Measurements from ENCODE around the gene IGSF1. TPM values are rescaled to one million over a fixed set of nuclear protein-coding genes. Genes with fewer than 3 reads are reported as not detected.

The IGSF1 gene
- total and polyA plus RNA-seq, 7 donors = 0.15 to 1.4 (median 0.71) TPM; not detected in 2

GRCh38 chrX:131305926-131306325 lies 16.8 kb upstream of the IGSF1 start:
- no peaks in the 10 kb centered on the region for H3K27me3 ChIP-seq
- 31 to 46% methylated on average over 2 of the region's 2 CpGs for WGBS, 2 donors
- no peak for TF ChIP-seq CTCF (IDR thresholded peaks at IDR 0.05)
- no peak for TF ChIP-seq EP300 (IDR thresholded peaks at IDR 0.05)
- no peak for TF ChIP-seq POLR2AphosphoS5 (IDR thresholded peaks at IDR 0.05)
- TF ChIP-seq POLR2A (IDR thresholded peaks at IDR 0.05) = no peak
- no peaks in the 10 kb centered on the region for H3K4me1 ChIP-seq
- H3K9me3 ChIP-seq = no peaks in the 10 kb centered on the region
- no peak overlapping the region for H3K27ac ChIP-seq
- no peak for DNase-seq
- no peaks in the 10 kb centered on the region for H3K36me3 ChIP-seq
- intact Hi-C loops (cut with DNase I) = no loop called here
- H3K4me3 ChIP-seq = no peak overlapping the region

- no peaks in the 10 kb centered on the region for H3K36me3 ChIP-seq
- no peak for DNase-seq
- TF ChIP-seq POLR2AphosphoS5 (IDR thresholded peaks at IDR 0.05) = no peak
- no peak for TF ChIP-seq POLR2A (IDR thresholded peaks at IDR 0.05)
- no peak for TF ChIP-seq CTCF (IDR thresholded peaks at IDR 0.05)
- TF ChIP-seq EP300 (IDR thresholded peaks at IDR 0.05) = no peak
- H3K4me1 ChIP-seq = no peaks in the 10 kb centered on the region
- intact Hi-C loops (cut with DNase I) = no loop called here
- H3K27me3 ChIP-seq = no peaks in the 10 kb centered on the region
- H3K4me3 ChIP-seq = no peak overlapping the region
- no peak overlapping the region for H3K27ac ChIP-seq
- H3K9me3 ChIP-seq = no peaks in the 10 kb centered on the region
- WGBS, 2 donors = 70 to 82% methylated on average over 3 of the region's 3 CpGs
These were observed 13.6 kb upstream of the IGSF1 start for GRCh38 chrX:131302701-131303100.

- Histone ChIP-seq H3K27ac (no peak overlapping the region), H3K4me3 (no peak overlapping the region), H3K4me1 (no peaks in the 10 kb centered on the region), H3K36me3 (no peaks in the 10 kb centered on the region), H3K27me3 (no peaks in the 10 kb centered on the region), H3K9me3 (no peaks in the 10 kb centered on the region)
- 63 to 65% methylated on average over 5 of the region's 5 CpGs for WGBS, 2 donors
- no peak for DNase-seq
- TF ChIP-seq POLR2AphosphoS5 (IDR thresholded peaks at IDR 0.05) (no peak), EP300 (IDR thresholded peaks at IDR 0.05) (no peak), CTCF (IDR thresholded peaks at IDR 0.05) (no peak), POLR2A (IDR thresholded peaks at IDR 0.05) (no peak)
- intact Hi-C loops (cut with DNase I) = no loop called here
These were observed 12.0 kb upstream of the IGSF1 start for GRCh38 chrX:131301155-131301554.

- Histone ChIP-seq H3K4me1 (no peaks in the 10 kb centered on the region), H3K9me3 (no peaks in the 10 kb centered on the region), H3K27me3 (no peaks in the 10 kb centered on the region), H3K27ac (no peak overlapping the region), H3K4me3 (no peak overlapping the region), H3K36me3 (no peaks in the 10 kb centered on the region)
- intact Hi-C loops (cut with DNase I) = no loop called here
- no peak for DNase-seq
- 77 to 90% methylated on average over 3 of the region's 3 CpGs for WGBS, 2 donors
- TF ChIP-seq EP300 (IDR thresholded peaks at IDR 0.05) (no peak), POLR2AphosphoS5 (IDR thresholded peaks at IDR 0.05) (no peak), POLR2A (IDR thresholded peaks at IDR 0.05) (no peak), CTCF (IDR thresholded peaks at IDR 0.05) (no peak)
These were observed 9.7 kb upstream of the IGSF1 start for GRCh38 chrX:131298846-131299245.

DNA sequence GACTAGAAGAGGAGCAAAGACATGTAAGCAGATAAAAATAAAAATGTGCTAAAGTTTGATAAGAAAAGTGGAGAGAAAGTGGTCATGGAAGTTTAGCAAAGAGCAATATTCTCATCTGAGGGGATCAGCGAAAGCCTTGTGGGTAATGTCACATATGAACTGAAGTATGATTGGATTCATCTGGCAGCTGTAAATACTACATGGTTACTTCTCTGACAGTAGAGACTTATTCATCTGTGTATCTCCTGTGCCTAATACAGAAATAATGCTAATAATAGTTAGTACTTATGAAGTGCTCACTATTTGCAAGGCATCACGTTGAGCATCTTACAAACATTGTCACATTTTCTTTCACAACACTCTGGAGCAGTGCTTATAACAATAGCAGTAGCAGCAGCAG lies 8.9 kb upstream of the IGSF1 start:
- TF ChIP-seq POLR2A (IDR thresholded peaks at IDR 0.05) (no peak), CTCF (IDR thresholded peaks at IDR 0.05) (no peak), EP300 (IDR thresholded peaks at IDR 0.05) (no peak), POLR2AphosphoS5 (IDR thresholded peaks at IDR 0.05) (no peak)
- H3K27me3 ChIP-seq = no peaks in the 10 kb centered on the region
- no peaks in the 10 kb centered on the region for H3K4me1 ChIP-seq
- H3K27ac ChIP-seq = no peak overlapping the region
- H3K4me3 ChIP-seq = no peak overlapping the region
- 66 to 69% methylated on average over 2 of the region's 2 CpGs for WGBS, 2 donors
- H3K9me3 ChIP-seq = no peaks in the 10 kb centered on the region
- intact Hi-C loops (cut with DNase I) = no loop called here
- H3K36me3 ChIP-seq = no peaks in the 10 kb centered on the region
- DNase-seq = no peak

Measured in sigmoid colon (tissue), 7 donors.